OCI-LY1 (cell line): Measurements from ENCODE around the gene DUSP22.

Experiments used
- CTCF ChIP-seq: fragments of 200-600 bp; sonication (generic), shearing (Covaris generic); IDR thresholded peaks from 2 replicates; pipeline ENCODE4 v1.5.1; 2017; ENCODE audit warnings: mild to moderate bottlenecking, antibody characterized with exemption, low read length, moderate library complexity, mixed read lengths
- EZH2 ChIP-seq: fragments of 200-600 bp; sonication (generic), shearing (Covaris generic); IDR thresholded peaks from 2 replicates; pipeline ENCODE4 v1.8.0; 2017; ENCODE audit warnings: borderline replicate concordance, mixed run types, mild to moderate bottlenecking, antibody characterized with exemption, low read length, moderate library complexity, mixed read lengths

DNA sequence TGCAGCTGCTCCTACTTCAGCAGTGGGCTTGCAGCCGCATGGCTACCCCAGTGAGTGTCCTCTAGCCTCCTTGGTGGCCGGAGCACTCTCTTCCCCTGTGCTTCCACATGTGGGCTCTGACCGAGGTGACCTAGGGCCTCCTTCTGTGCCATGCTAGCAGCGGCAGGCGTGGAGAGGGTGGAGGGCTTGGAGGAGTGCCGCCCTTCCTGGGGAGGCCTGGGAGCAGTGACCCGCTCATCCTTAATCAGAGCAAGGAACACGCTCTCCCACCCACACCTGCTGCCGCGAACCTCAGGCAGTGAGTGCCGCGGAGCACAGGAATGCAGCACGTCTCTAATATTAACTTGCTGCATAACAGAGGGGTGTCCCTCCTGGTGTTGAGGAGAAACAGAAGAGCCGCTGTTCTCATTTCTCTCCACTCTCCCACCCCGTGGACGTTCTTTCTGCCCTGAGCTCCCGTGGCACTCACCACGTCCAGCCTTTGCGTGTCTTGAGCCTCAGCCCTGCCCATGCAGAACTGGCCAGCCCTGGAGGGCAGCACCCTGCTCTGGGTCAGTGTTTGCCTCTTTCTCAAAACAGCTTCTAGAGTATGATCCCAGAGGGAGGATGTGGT, 31.9 kb downstream of the DUSP22 start:
- TF ChIP-seq CTCF (no peak), EZH2 (no peak)
